Colonic mucosa (tissue), 4 donors: ENCODE data around the gene TRABD2B. TPM values are rescaled to one million over a fixed set of nuclear protein-coding genes. Genes with fewer than 3 reads are reported as not detected.

Source experiments
- DNase-seq: peaks from one replicate; pipeline ENCODE4 v3.0.0-alpha.2; 2020
- H3K27ac ChIP-seq: fragments of 200-600 bp; one replicate; pipeline ENCODE4 v1.8.0; 2021
- H3K27me3 ChIP-seq: fragments of 200-600 bp; one replicate; pipeline ENCODE4 v1.8.0; 2021
- H3K36me3 ChIP-seq: fragments of 200-600 bp; one replicate; pipeline ENCODE4 v1.8.0; 2021
- H3K4me1 ChIP-seq: fragments of 200-600 bp; one replicate; pipeline ENCODE4 v1.8.0; 2021; ENCODE audit warnings: mild to moderate bottlenecking
- H3K4me3 ChIP-seq: fragments of 200-600 bp; one replicate; pipeline ENCODE4 v1.8.0; 2021
- H3K9ac ChIP-seq, 2 donors: one replicate each; pipeline ENCODE4 v1.7.0; 2013; ENCODE audit warnings: control low read depth in 2 of 2, low read depth in 2 of 2, low read length in 2 of 2
- H3K9me3 ChIP-seq: fragments of 200-600 bp; one replicate; pipeline ENCODE4 v1.8.0; 2021
- intact Hi-C: fragments of 100-400 bp; cut with DNase I; formaldehyde crosslinking; loops from one replicate; pipeline ENCODE4 v1.14.1; 2022
- total RNA-seq, 2 donors: library from RNA; stranded (reverse); fragmentation: NEBNext Ultra II Directional in 1 of 2; extraction: Animal tissue kit (Norgen Biotek cat#: 25700) in 1 of 2; gene quantifications; one replicate each; pipeline ENCODE4 v1.2.1, GENCODE V29; 2021
- TF ChIP-seq, protein P1 (sequence below): fragments of 200-600 bp; IDR thresholded peaks from one replicate; pipeline ENCODE4 v1.8.0; 2022; ENCODE audit warnings: antibody characterized with exemption, mild to moderate bottlenecking
- donor health status: healthy.
- donor health status: DM: no; HTN: no; CAD: no.
- donor health status: DM: no; HTN: no; CAD: no.

TRABD2B gene
- total RNA-seq, 2 donors from 2014 or later: 0.42 to 0.77 TPM

DNA sequence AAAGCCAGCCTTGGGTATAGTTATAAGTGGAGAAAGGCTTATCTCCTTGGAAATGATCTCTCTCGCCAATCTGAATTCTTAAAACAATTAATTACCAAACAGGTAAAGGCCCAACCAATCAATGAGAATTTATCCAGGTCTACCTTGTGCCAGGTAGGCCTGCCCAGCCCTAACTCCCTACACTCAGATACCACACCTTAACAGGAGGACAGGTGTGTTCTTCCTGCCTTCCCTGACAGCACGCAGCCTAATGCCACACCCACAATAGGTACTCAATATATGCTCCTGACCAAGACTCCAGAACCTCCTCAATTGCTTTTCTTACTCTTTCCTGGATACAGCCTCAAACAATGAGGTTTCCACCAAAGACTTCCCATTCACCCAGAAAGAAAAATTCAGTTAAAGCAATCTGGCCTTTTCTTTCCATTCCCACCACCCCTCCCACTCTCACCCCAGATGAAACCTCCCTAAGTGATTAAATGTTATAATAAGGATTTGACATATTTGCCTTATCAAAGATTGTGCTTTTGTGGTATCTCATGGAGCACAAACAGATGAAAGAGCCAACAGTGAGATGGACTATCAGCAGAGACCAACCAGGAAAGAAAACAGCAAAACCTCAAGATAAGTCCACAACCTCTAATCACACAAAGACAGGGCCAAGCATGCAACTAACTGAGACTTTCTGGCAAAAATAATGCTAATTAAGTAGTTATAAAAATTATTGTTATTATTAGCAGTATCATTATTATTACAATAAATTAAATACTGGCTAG lies 25.6 kb downstream of the TRABD2B start:
- intact Hi-C loops: no loop called here
- no peaks in the 10 kb centered on the region for H3K36me3 ChIP-seq
- no peaks in the 10 kb centered on the region for H3K27me3 ChIP-seq
- no peaks in the 10 kb centered on the region for H3K4me1 ChIP-seq
- H3K9me3 ChIP-seq: no peaks in the 10 kb centered on the region
- TF ChIP-seq, protein P1, sequence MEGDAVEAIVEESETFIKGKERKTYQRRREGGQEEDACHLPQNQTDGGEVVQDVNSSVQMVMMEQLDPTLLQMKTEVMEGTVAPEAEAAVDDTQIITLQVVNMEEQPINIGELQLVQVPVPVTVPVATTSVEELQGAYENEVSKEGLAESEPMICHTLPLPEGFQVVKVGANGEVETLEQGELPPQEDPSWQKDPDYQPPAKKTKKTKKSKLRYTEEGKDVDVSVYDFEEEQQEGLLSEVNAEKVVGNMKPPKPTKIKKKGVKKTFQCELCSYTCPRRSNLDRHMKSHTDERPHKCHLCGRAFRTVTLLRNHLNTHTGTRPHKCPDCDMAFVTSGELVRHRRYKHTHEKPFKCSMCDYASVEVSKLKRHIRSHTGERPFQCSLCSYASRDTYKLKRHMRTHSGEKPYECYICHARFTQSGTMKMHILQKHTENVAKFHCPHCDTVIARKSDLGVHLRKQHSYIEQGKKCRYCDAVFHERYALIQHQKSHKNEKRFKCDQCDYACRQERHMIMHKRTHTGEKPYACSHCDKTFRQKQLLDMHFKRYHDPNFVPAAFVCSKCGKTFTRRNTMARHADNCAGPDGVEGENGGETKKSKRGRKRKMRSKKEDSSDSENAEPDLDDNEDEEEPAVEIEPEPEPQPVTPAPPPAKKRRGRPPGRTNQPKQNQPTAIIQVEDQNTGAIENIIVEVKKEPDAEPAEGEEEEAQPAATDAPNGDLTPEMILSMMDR: no peak
- no peak overlapping the region for H3K27ac ChIP-seq
- no peak for DNase-seq
- H3K4me3 ChIP-seq: no peak overlapping the region
- H3K9ac ChIP-seq: no peak overlapping the region

DNA sequence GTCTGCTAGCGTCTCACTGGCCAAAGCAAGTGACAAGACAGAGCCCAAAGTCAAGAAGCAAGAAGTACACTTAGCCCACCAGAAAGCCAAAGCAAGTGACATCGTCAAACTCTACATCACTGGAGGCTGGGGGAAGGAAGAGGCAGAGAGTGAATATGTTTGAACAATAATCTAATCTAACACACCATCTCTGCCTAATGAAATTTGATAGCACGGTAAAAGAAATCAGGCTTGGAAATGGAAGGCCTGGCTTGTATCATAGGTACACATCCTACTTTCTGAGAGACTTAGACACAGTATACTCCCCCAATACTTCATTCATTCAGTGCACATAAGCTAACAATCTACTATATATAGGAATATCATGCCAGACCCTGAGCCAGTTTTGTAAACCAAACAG lies 26.3 kb downstream of the TRABD2B start:
- Histone ChIP-seq H3K27ac (no peak overlapping the region), H3K9ac (no peak overlapping the region), H3K9me3 (no peaks in the 10 kb centered on the region), H3K36me3 (no peaks in the 10 kb centered on the region), H3K4me1 (no peaks in the 10 kb centered on the region), H3K4me3 (no peak overlapping the region), H3K27me3 (no peaks in the 10 kb centered on the region)
- TF ChIP-seq, protein P1: no peak
- no peak for DNase-seq
- intact Hi-C loops: no loop called here

GRCh38 chr1:47969478-47969877 lies 27.7 kb downstream of the TRABD2B start:
- H3K4me1 ChIP-seq: no peaks in the 10 kb centered on the region
- H3K27me3 ChIP-seq: no peaks in the 10 kb centered on the region
- no peak overlapping the region for H3K9ac ChIP-seq
- intact Hi-C loops: no loop called here
- no peak for DNase-seq
- H3K27ac ChIP-seq: no peak overlapping the region
- H3K4me3 ChIP-seq: no peak overlapping the region
- H3K9me3 ChIP-seq: no peaks in the 10 kb centered on the region
- TF ChIP-seq, protein P1: no peak
- H3K36me3 ChIP-seq: no peaks in the 10 kb centered on the region

- TF ChIP-seq, protein P1: no peak
- no peaks in the 10 kb centered on the region for H3K27me3 ChIP-seq
Measured at GRCh38 chr1:47968556-47968888, 28.7 kb downstream of the TRABD2B start.

DNA sequence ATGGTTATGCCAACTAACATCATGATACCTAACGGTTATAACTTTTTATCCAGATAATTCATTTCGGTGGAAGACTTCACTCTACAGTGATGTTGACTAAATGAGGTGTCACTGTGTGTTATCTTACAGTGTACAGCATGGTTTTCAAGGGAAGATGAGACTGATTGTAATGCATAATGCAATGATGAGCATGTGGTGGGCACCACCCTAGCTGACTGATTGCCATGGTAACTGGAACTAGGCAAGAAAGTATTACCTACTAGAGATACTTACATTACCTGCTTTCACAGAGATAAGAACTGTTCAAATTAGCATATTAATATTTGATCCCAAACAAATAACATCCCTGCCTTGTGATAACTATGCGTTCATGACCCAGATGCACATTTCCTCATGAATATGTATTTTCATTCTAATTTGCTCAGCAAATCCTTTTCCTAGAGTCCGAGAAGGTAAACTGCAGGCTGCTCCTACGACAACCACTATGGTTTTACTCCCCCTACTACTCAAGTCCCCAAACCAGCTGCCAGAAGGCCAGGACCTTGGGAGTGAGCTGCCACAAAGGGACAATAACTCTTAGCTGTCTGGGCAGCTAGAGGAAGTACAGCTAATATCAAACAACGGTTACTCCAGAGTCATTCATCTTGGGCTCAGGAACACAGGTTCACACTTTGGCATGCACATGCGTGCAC lies 29.2 kb downstream of the TRABD2B start:
- TF ChIP-seq, protein P1: no peak
- no peaks in the 10 kb centered on the region for H3K4me1 ChIP-seq
- H3K9me3 ChIP-seq: no peaks in the 10 kb centered on the region
- H3K4me3 ChIP-seq: no peak overlapping the region
- DNase-seq: no peak
- H3K9ac ChIP-seq: no peak overlapping the region
- no peaks in the 10 kb centered on the region for H3K36me3 ChIP-seq
- intact Hi-C loops: no loop called here
- no peaks in the 10 kb centered on the region for H3K27me3 ChIP-seq
- no peak overlapping the region for H3K27ac ChIP-seq

More at GRCh38 chr1:47968556-47968888, 28.7 kb downstream of the TRABD2B start:
- Histone ChIP-seq H3K4me3 (no peak overlapping the region), H3K4me1 (no peaks in the 10 kb centered on the region), H3K9ac (no peak overlapping the region), H3K9me3 (no peaks in the 10 kb centered on the region), H3K36me3 (no peaks in the 10 kb centered on the region), H3K27ac (no peak overlapping the region)
- intact Hi-C loops: no loop called here
- DNase-seq: no peak
